HEK293 (cell line): ENCODE data around the gene CPLX3.

Source experiments
- SP2 ChIP-seq: fragments of 450-650 bp; formaldehyde crosslinking; IDR thresholded peaks from 2 replicates; pipeline ENCODE4 v1.5.1; 2016; ENCODE audit warnings: missing biosample characterization, missing genetic modification characterization
- ZFP41 ChIP-seq: fragments of 450-650 bp; formaldehyde crosslinking; IDR thresholded peaks from 2 replicates; pipeline ENCODE4 v1.5.1; 2016; ENCODE audit warnings: missing biosample characterization, missing genetic modification characterization, borderline replicate concordance
- ZNF174 ChIP-seq: fragments of 450-650 bp; formaldehyde crosslinking; IDR thresholded peaks from 2 replicates; pipeline ENCODE4 v1.5.0; 2017; ENCODE audit warnings: missing biosample characterization, mild to moderate bottlenecking, missing genetic modification characterization
- ZNF175 ChIP-seq: fragments of 450-650 bp; formaldehyde crosslinking; IDR thresholded peaks from 2 replicates; pipeline ENCODE4 v1.5.1; 2016; ENCODE audit warnings: missing biosample characterization, missing genetic modification characterization
- ZNF23 ChIP-seq: fragments of 450-650 bp; formaldehyde crosslinking; IDR thresholded peaks from 2 replicates; pipeline ENCODE4 v1.5.1; 2016; ENCODE audit warnings: missing biosample characterization, missing genetic modification characterization, borderline replicate concordance
- ZNF274 ChIP-seq, 2 experiments: fragments of 200-500 bp in 1 of 2; fragments of 450-650 bp in 1 of 2; sonication (Bioruptor generic) in 1 of 2; formaldehyde crosslinking in 1 of 2; IDR thresholded peaks; 2 replicates each; pipeline versions ENCODE4 v1.5.1 to v1.6.1; 2014 to 2016; ENCODE audit warnings: borderline replicate concordance in 1 of 2, inconsistent platforms in 1 of 2, low read length in 1 of 2, missing biosample characterization in 1 of 2, missing genetic modification characterization in 1 of 2
- ZNF76 ChIP-seq: fragments of 450-650 bp; formaldehyde crosslinking; IDR thresholded peaks from 2 replicates; pipeline ENCODE4; 2016; ENCODE audit warnings: low read depth, missing biosample characterization, missing genetic modification characterization, borderline replicate concordance
- ZSCAN30 ChIP-seq: fragments of 450-650 bp; IDR thresholded peaks from 2 replicates; pipeline ENCODE4 v1.5.1; 2018; ENCODE audit warnings: missing biosample characterization, mild to moderate bottlenecking, missing genetic modification characterization, moderate library complexity
- TF ChIP-seq, protein P1 (sequence below): fragments of 450-650 bp; formaldehyde crosslinking; IDR thresholded peaks from 2 replicates; pipeline ENCODE4 v1.5.1; 2016; ENCODE audit warnings: missing biosample characterization, missing genetic modification characterization
- TF ChIP-seq, protein P2 (sequence below): fragments of 450-650 bp; formaldehyde crosslinking; IDR thresholded peaks from 2 replicates; pipeline ENCODE4 v1.5.1; 2016; ENCODE audit warnings: missing biosample characterization, missing genetic modification characterization
- TF ChIP-seq, protein P3 (sequence below): fragments of 450-650 bp; formaldehyde crosslinking; IDR thresholded peaks from 2 replicates; pipeline ENCODE4 v1.5.1; 2017; ENCODE audit warnings: missing biosample characterization, mild to moderate bottlenecking, missing genetic modification characterization, moderate library complexity

DNA sequence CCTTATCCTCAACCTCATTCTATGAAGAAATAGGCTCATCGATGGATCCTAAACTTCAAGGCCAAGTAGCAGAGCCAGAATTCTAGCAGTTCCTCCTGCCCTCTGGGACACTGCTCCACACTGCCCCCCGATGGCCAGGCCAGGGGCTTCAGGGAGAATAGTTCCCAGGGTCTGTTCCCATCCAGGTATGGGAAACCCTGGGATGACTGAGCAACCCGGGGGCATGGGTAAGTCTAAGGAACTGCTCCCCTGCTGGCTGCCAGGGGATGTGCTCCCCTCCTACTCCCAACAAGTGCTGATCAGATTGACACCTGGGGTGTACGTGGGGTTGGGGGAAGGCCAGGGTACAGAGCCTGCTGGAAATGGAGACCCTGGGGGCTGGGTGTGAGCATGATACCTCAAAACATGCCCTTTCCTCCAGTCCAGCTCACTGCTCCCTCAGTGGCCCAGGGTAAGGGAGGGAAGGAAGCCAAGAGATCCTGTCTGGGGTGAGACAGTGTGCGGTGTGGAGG, 8.9 kb downstream of the CPLX3 start:
- no peak for TF ChIP-seq SP2
- TF ChIP-seq, protein P1, sequence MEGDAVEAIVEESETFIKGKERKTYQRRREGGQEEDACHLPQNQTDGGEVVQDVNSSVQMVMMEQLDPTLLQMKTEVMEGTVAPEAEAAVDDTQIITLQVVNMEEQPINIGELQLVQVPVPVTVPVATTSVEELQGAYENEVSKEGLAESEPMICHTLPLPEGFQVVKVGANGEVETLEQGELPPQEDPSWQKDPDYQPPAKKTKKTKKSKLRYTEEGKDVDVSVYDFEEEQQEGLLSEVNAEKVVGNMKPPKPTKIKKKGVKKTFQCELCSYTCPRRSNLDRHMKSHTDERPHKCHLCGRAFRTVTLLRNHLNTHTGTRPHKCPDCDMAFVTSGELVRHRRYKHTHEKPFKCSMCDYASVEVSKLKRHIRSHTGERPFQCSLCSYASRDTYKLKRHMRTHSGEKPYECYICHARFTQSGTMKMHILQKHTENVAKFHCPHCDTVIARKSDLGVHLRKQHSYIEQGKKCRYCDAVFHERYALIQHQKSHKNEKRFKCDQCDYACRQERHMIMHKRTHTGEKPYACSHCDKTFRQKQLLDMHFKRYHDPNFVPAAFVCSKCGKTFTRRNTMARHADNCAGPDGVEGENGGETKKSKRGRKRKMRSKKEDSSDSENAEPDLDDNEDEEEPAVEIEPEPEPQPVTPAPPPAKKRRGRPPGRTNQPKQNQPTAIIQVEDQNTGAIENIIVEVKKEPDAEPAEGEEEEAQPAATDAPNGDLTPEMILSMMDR (tag by site-specific recombination), result peak; percentile 93
- no peak for TF ChIP-seq ZNF175 (tag by site-specific recombination)
- TF ChIP-seq ZNF76 (tag by site-specific recombination), result no peak; the same call in 1 of the 2 replicates
- TF ChIP-seq, protein P2, sequence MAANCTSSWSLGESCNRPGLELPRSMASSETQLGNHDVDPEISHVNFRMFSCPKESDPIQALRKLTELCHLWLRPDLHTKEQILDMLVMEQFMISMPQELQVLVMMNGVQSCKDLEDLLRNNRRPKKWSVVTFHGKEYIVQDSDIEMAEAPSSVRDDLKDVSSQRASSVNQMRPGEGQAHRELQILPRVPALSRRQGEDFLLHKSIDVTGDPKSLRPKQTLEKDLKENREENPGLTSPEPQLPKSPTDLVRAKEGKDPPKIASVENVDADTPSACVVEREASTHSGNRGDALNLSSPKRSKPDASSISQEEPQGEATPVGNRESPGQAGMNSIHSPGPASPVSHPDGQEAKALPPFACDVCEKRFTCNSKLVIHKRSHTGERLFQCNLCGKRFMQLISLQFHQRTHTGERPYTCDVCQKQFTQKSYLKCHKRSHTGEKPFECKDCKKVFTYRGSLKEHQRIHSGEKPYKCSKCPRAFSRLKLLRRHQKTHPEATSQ (tag by site-specific recombination), result no peak
- no peak for TF ChIP-seq ZNF174
- no peak for TF ChIP-seq ZFP41 (tag by site-specific recombination)
- TF ChIP-seq ZNF23, result no peak
- TF ChIP-seq, protein P3, sequence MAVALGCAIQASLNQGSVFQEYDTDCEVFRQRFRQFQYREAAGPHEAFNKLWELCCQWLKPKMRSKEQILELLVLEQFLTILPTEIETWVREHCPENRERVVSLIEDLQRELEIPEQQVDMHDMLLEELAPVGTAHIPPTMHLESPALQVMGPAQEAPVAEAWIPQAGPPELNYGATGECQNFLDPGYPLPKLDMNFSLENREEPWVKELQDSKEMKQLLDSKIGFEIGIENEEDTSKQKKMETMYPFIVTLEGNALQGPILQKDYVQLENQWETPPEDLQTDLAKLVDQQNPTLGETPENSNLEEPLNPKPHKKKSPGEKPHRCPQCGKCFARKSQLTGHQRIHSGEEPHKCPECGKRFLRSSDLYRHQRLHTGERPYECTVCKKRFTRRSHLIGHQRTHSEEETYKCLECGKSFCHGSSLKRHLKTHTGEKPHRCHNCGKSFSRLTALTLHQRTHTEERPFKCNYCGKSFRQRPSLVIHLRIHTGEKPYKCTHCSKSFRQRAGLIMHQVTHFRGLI (tag by site-specific recombination), result no peak
- TF ChIP-seq ZNF274 (IDR thresholded peaks at IDR 0.05; ENCODE audit: low read length), result no peak
- no peak for TF ChIP-seq ZNF274 (tag by site-specific recombination; IDR thresholded peaks at IDR 0.05; ENCODE audit: borderline replicate concordance)
- no peak for TF ChIP-seq ZSCAN30
